Immature natural killer cell (primary cell): Measurements from ENCODE around the gene OPRL1. TPM values are rescaled to one million over a fixed set of nuclear protein-coding genes. Genes with fewer than 3 reads are reported as not detected.
A peak's percentile ranks its signal among the peaks of the same experiment; 100 is the strongest.

ENCODE experiments used
- DNase-seq, 3 donors: peaks; one replicate each; pipeline ENCODE4 v3.0.0; 2022; ENCODE audit warnings: mixed read lengths in 1 of 3
- H3K27ac Mint-ChIP-seq, 6 donors: one replicate each; pipeline ENCODE4 v1.8.0; 2020; ENCODE audit warnings: mixed read lengths in 6 of 6, mild to moderate bottlenecking in 5 of 6, inconsistent platforms in 4 of 6, moderate library complexity in 3 of 6
- H3K27me3 Mint-ChIP-seq, 3 donors: one replicate each; pipeline ENCODE4 v1.8.0; 2020 to 2021; ENCODE audit warnings: low read depth in 3 of 3, mild to moderate bottlenecking in 3 of 3, mixed read lengths in 3 of 3, moderate library complexity in 3 of 3, inconsistent platforms in 1 of 3
- H3K36me3 Mint-ChIP-seq, 3 donors: one replicate each; pipeline ENCODE4 v1.8.0; 2020; ENCODE audit warnings: mixed read lengths in 3 of 3, inconsistent platforms in 2 of 3, mild to moderate bottlenecking in 2 of 3
- H3K4me1 Mint-ChIP-seq, 2 donors: one replicate each; pipeline ENCODE4 v1.8.0; 2020; ENCODE audit warnings: inconsistent platforms in 2 of 2, mild to moderate bottlenecking in 2 of 2, mixed read lengths in 2 of 2, moderate library complexity in 1 of 2
- H3K4me3 Mint-ChIP-seq, 5 donors: one replicate each; pipeline ENCODE4 v1.8.0; 2020; ENCODE audit warnings: mild to moderate bottlenecking in 5 of 5, mixed read lengths in 5 of 5, inconsistent platforms in 3 of 5, moderate library complexity in 3 of 5
- H3K9me3 Mint-ChIP-seq, 6 donors: one replicate each; pipeline ENCODE4 v1.8.0; 2020; ENCODE audit warnings: mild to moderate bottlenecking in 6 of 6, mixed read lengths in 6 of 6, inconsistent platforms in 4 of 6, moderate library complexity in 3 of 6
- polyA plus RNA-seq, 3 donors: library from polyadenylated mRNA; unstranded; fragments of 300-500 nt; fragmentation: Illumina TruSeq; gene quantifications; one replicate each; pipeline ENCODE4 v1.2.3, GENCODE V29; 2021

OPRL1 gene
- polyA plus RNA-seq, 3 donors from 2014 or later, result 0.48 to 1.3 (median 0.73) TPM

DNA sequence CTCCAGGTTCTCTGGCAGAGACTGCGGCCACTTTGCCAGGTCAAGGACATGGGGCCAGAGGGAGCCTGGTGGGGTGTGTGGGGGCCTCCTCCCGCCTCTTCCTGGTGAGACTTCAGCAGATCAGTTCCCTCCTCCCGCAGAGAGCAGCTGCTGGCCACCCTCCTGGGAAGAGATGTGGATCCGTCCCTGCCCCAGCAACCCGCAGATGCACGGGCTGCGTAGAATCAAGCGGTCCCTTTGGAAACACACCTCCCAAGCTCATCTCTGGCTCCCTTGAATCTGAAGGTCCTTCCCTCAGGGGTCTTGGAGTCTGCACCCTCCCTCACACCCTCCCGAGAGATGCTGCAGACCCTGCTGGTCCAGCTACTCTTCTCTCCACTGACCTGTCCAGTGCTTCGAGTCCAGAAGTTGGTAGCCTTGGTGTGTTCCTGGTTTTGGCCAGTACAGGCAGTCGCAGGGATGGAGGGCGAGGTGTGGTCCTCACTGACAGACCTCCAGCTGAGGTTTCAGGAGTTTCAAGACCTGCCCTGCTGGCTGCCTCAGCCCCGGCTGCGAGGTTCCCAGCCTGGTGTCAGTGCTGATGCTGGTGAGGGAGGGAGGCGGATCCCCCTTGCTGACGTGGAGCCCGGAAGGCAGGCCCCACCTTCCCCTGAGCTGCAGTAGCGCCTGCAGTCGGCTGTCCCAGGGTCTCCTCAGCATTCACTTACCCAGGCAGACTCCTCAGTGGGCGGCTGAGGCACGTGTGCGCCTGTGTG lies 27.3 kb downstream of the OPRL1 start, which contains the start of gene NPBWR2:
Gene NPBWR2 (minus strand): TSS at position 585 of the 755 bp plus-strand sequence. CDS start 734 bp downstream, outside the sequence.
- Mint-ChIP-seq H3K36me3 (no peaks in the 10 kb centered on the region), H3K4me3 (no peak within 1 kb of the TSS), H3K27me3 (peaks cover 4 to 8% (median 8%) of the 10 kb centered on the region in 3 donors), H3K4me1 (peaks cover 4 to 5% of the 10 kb centered on the region in 2 donors), H3K27ac (peak within 1 kb of the TSS in 1 of 6 donors; percentile 71), H3K9me3 (no peaks in the 10 kb centered on the region)
- DNase-seq, result no peak

- peak overlapping the region in 1 of 6 donors; percentile 71 for H3K27ac Mint-ChIP-seq
- peaks cover 2 to 8% (median 5%) of the 10 kb centered on the region in 3 donors for H3K27me3 Mint-ChIP-seq
- H3K36me3 Mint-ChIP-seq, result no peaks in the 10 kb centered on the region
- H3K9me3 Mint-ChIP-seq, result no peaks in the 10 kb centered on the region
- peaks cover 2 to 5% of the 10 kb centered on the region in 2 donors for H3K4me1 Mint-ChIP-seq
- no peak overlapping the region for H3K4me3 Mint-ChIP-seq
- no peak for DNase-seq
These were observed 28.0 kb downstream of the OPRL1 start for GRCh38 chr20:64107736-64108457.

GRCh38 chr20:64108731-64109681 lies 29.1 kb downstream of the OPRL1 start:
- peaks cover 2 to 5% of the 10 kb centered on the region in 2 donors for H3K4me1 Mint-ChIP-seq
- DNase-seq, result no peak
- no peak overlapping the region for H3K4me3 Mint-ChIP-seq
- peaks cover 1 to 2% (median 2%) of the 10 kb centered on the region in 3 donors for H3K27me3 Mint-ChIP-seq
- no peaks in the 10 kb centered on the region for H3K9me3 Mint-ChIP-seq
- H3K36me3 Mint-ChIP-seq, result no peaks in the 10 kb centered on the region
- no peak overlapping the region for H3K27ac Mint-ChIP-seq

DNA sequence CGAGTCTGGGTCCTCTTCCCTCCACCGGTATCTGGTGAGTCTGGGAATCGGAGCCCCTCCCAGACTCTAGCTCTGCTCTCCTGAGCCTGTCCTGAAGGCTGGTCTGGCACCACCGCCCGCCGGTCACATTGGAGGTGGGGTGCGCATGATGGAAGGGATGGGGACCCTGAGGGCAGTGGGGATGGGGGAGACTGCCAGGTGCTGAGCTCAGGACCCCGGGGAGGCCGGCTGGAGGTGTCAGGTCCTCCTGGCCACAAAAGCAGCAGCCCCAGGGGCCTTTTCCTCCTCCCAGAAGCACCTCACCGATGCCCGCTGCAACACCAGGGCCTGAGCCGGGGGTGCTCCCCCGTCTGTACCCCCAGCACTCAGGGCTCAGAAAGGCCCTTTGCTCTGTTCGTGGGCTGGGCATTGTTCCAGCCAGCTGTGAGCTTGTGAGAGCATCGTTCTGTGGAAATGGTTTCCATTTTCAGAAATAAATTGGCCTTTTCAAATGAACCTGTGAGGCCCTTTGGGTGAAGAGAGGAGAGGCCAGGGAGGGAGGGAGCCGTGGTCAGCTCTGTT lies 30.0 kb downstream of the OPRL1 start:
- H3K4me3 Mint-ChIP-seq, result no peak overlapping the region
- DNase-seq, result no peak
- no peaks in the 10 kb centered on the region for H3K36me3 Mint-ChIP-seq

GRCh38 chr20:64110411-64111068 lies 30.7 kb downstream of the OPRL1 start:
- no peaks in the 10 kb centered on the region for H3K36me3 Mint-ChIP-seq
- peaks cover 1 to 2% (median 2%) of the 10 kb centered on the region in 3 donors for H3K27me3 Mint-ChIP-seq
- DNase-seq, result no peak
- H3K4me1 Mint-ChIP-seq, result peaks cover 2 to 5% of the 10 kb centered on the region in 2 donors
- no peak overlapping the region for H3K4me3 Mint-ChIP-seq
- H3K9me3 Mint-ChIP-seq, result no peaks in the 10 kb centered on the region
- H3K27ac Mint-ChIP-seq, result no peak overlapping the region

More for the DNA sequence above, 30.0 kb downstream of the OPRL1 start:
- no peaks in the 10 kb centered on the region for H3K9me3 Mint-ChIP-seq
- H3K4me1 Mint-ChIP-seq, result peaks cover 2 to 5% of the 10 kb centered on the region in 2 donors
- H3K27ac Mint-ChIP-seq, result no peak overlapping the region
- H3K27me3 Mint-ChIP-seq, result peaks cover 1 to 2% (median 2%) of the 10 kb centered on the region in 3 donors

DNA sequence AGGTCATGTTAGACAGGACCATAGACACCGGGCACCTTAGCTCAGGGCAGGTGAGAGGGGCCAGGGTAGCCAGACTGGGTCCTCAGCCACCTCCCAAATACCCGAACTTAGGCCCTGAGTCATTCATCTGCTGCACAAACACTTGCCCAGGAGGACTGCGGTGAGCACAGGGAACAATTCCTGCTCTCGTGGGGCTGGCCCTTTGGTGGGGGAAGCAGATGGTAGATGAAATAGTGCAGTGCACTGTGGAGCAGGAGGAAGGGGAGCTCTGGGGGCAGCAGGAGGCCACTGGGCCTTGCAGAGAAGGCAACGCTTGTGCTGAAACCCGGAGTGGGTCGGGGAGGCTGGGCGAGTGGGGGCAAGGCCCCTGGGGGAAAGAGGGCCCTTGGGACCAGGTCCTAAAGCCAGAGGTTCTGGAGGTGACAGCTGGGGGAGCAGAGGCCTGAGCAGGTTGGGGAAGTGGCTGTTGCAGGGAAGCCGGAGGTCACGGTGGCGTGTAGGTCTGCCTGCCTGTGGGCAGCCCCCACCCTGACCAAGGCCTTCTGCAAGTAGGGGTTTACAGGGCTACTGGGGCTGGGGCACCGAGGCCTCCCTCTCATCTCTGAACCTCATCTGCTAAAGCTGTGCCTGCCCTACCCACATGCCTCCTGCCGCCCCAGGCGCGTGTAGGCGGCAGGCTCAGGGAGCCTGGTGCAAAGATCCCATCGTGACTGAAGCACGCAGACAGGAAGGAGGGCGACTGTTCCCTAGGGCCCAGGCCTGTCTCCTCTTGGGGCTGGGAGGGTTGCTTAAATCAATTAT lies 32.2 kb downstream of the OPRL1 start:
- no peaks in the 10 kb centered on the region for H3K9me3 Mint-ChIP-seq
- no peak overlapping the region for H3K4me3 Mint-ChIP-seq
- H3K27ac Mint-ChIP-seq, result no peak overlapping the region
- no peaks in the 10 kb centered on the region for H3K36me3 Mint-ChIP-seq
- H3K4me1 Mint-ChIP-seq, result peaks cover 2 to 5% of the 10 kb centered on the region in 2 donors
- DNase-seq, result no peak
- peaks cover 0 to 3% (median 3%) of the 10 kb centered on the region in 3 donors for H3K27me3 Mint-ChIP-seq

- H3K4me3 Mint-ChIP-seq, result no peak overlapping the region
- no peak overlapping the region for H3K27ac Mint-ChIP-seq
- no peak for DNase-seq
- H3K9me3 Mint-ChIP-seq, result no peaks in the 10 kb centered on the region
- peaks cover 2 to 5% of the 10 kb centered on the region in 2 donors for H3K4me1 Mint-ChIP-seq
- H3K27me3 Mint-ChIP-seq, result peaks cover 0 to 3% (median 3%) of the 10 kb centered on the region in 3 donors
- H3K36me3 Mint-ChIP-seq, result no peaks in the 10 kb centered on the region
These were observed 33.0 kb downstream of the OPRL1 start for GRCh38 chr20:64112691-64113443.

DNA sequence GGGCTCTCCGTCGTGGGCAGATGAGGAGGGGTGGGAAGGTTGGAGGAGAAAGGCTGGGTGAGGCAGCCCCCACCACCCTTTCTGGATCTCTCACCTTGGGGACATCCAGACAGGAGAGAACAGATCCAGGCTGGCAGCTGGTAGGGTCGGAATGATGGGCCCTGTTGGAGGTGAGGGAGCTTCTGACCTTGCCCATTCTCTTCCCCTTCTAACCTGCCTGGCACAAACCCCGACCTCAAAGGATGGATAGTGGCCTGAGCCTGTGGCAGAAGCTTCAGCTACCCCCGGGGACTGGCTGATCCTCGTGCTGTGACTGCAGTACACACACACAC lies 33.5 kb downstream of the OPRL1 start:
- no peak for DNase-seq
- Mint-ChIP-seq H3K9me3 (no peaks in the 10 kb centered on the region), H3K4me3 (no peak overlapping the region), H3K27ac (no peak overlapping the region), H3K4me1 (no peaks in the 10 kb centered on the region), H3K27me3 (peaks cover 0 to 3% (median 2%) of the 10 kb centered on the region in 3 donors), H3K36me3 (no peaks in the 10 kb centered on the region)

GRCh38 chr20:64113796-64114355 lies 34.0 kb downstream of the OPRL1 start:
- no peaks in the 10 kb centered on the region for H3K9me3 Mint-ChIP-seq
- no peak for DNase-seq
- no peaks in the 10 kb centered on the region for H3K4me1 Mint-ChIP-seq
- no peaks in the 10 kb centered on the region for H3K36me3 Mint-ChIP-seq
- no peak overlapping the region for H3K4me3 Mint-ChIP-seq
- H3K27me3 Mint-ChIP-seq, result peaks cover 0 to 3% (median 2%) of the 10 kb centered on the region in 3 donors
- no peak overlapping the region for H3K27ac Mint-ChIP-seq

- DNase-seq, result no peak
- no peaks in the 10 kb centered on the region for H3K36me3 Mint-ChIP-seq
- H3K27ac Mint-ChIP-seq, result no peak overlapping the region
- H3K4me1 Mint-ChIP-seq, result no peaks in the 10 kb centered on the region
- peaks cover 0 to 3% (median 2%) of the 10 kb centered on the region in 3 donors for H3K27me3 Mint-ChIP-seq
- H3K4me3 Mint-ChIP-seq, result no peak overlapping the region
- no peaks in the 10 kb centered on the region for H3K9me3 Mint-ChIP-seq
These were observed 34.6 kb downstream of the OPRL1 start for GRCh38 chr20:64114356-64114971.

DNA sequence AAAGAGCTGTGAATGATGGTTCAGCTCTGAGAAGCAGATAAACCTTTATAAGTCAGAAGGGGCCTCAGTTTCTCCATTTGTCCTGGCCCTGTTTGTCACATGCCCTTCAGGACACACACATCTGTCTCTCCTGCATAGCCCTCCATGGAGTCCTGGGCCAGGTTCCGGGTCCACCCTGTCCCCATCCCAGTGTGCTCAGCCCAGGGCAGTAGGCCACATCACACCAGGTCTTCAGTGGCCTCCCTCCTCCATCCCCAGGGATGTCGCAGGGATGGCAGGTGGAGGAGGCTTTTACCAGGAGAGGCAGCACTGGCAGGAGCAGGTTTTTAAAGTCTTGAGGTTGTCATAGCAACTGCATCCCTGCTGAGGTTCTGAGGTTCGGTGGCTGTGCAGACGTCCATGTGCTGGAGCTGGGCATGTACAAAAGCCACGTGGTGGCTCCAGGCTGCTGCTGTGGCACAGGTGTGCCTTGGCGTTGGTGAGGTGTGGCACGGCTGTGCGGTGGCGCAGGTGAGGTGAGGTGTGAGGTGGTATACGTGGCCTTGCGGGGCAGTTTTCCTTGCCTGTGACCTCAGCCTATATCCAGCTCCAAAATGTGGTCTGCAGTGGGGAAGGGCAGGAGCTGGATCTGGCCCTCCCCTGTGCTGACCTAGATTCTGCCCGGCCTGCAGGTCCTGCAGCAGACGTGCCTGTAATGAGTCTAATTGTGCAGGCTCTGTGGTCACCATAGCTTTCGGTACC lies 35.5 kb downstream of the OPRL1 start:
- no peak overlapping the region for H3K27ac Mint-ChIP-seq
- no peaks in the 10 kb centered on the region for H3K36me3 Mint-ChIP-seq
- no peak for DNase-seq
- no peaks in the 10 kb centered on the region for H3K9me3 Mint-ChIP-seq
- H3K4me3 Mint-ChIP-seq, result no peak overlapping the region
- H3K4me1 Mint-ChIP-seq, result peaks cover 3 to 5% of the 10 kb centered on the region in 2 donors
- peaks cover 0 to 6% (median 3%) of the 10 kb centered on the region in 3 donors for H3K27me3 Mint-ChIP-seq
